HEK293 (cell line): ENCODE data around the gene LCMT1.
A peak's percentile ranks its signal among the peaks of the same experiment; 100 is the strongest.
"Not testable (repeated sequence)": the region's sequence is repeated elsewhere in the genome, so short reads cannot be mapped to it uniquely, and the experiment has no call there.

Experiments used
- CTCF ChIA-PET: fragments of 350-600 bp; formaldehyde crosslinking; extraction: SDS; loops from one replicate; lab custom pipeline; 2021; ENCODE audit warnings: antibody characterized with exemption; lab: Yijun Ruan, JAX
- POLR2A ChIA-PET: fragments of 300-600 bp; formaldehyde crosslinking; extraction: SDS; loops from one replicate; lab custom pipeline; 2020; ENCODE audit warnings: antibody characterized with exemption, inconsistent platforms; lab: Yijun Ruan, JAX
- H3K27ac ChIP-seq: fragments of 200-500 bp; sonication (Bioruptor generic); 2 replicates; pipeline ENCODE4 v1.5.1; 2014; ENCODE audit warnings: low read depth, low read length, control low read depth, inconsistent platforms; ENCODE audit errors: extremely low read depth
- H3K36me3 ChIP-seq, 2 experiments: fragments of 200-500 bp in 1 of 2; sonication (Bioruptor generic) in 1 of 2; 1 replicate in 1 of 2; 2 replicates in 1 of 2; pipeline ENCODE4 v1.5.1; 2014 to 2017; ENCODE audit warnings: inconsistent platforms in 2 of 2, low read length in 2 of 2; ENCODE audit not compliant: control insufficient read depth in 2 of 2, insufficient read depth in 1 of 2
- H3K4me1 ChIP-seq: fragments of 200-500 bp; sonication (Bioruptor generic); 2 replicates; pipeline ENCODE4 v1.5.1; 2014; ENCODE audit warnings: mild to moderate bottlenecking, low read length, inconsistent platforms; ENCODE audit not compliant: control insufficient read depth, insufficient read depth
- H3K4me3 ChIP-seq: 2 replicates; pipeline ENCODE4 v1.5.1; 2011; ENCODE audit warnings: low read depth, mild to moderate bottlenecking, control low read depth, low read length, moderate library complexity
- H3K9me3 ChIP-seq: fragments of 200-500 bp; sonication (Bioruptor generic); 2 replicates; pipeline ENCODE4 v1.5.1; 2014; ENCODE audit warnings: low read depth, low read length, inconsistent platforms; ENCODE audit not compliant: control insufficient read depth, insufficient read depth
- HOXD13 ChIP-seq: sonication (generic); formaldehyde crosslinking; IDR thresholded peaks from 2 replicates; pipeline ENCODE4 v1.8.0; 2022; ENCODE audit warnings: missing genetic modification reagents, borderline replicate concordance
- PRDM1 ChIP-seq: fragments of 450-650 bp; formaldehyde crosslinking; IDR thresholded peaks from 2 replicates; pipeline ENCODE4; 2016; ENCODE audit warnings: missing biosample characterization, missing genetic modification characterization
- PRDM10 ChIP-seq: fragments of 450-650 bp; formaldehyde crosslinking; IDR thresholded peaks from 2 replicates; pipeline ENCODE4 v1.5.1; 2016; ENCODE audit warnings: missing biosample characterization, missing genetic modification characterization
- SETDB1 ChIP-seq: IDR thresholded peaks from one replicate; pipeline ENCODE4 v1.6.1; 2017; ENCODE audit warnings: mild to moderate bottlenecking, low read length, moderate library complexity, mixed read lengths; ENCODE audit not compliant: insufficient read length
- WT1 ChIP-seq: fragments of 450-650 bp; formaldehyde crosslinking; IDR thresholded peaks from 2 replicates; pipeline ENCODE4 v1.5.1; 2016; ENCODE audit warnings: missing biosample characterization, missing genetic modification characterization
- ZBTB7A ChIP-seq: fragments of 450-650 bp; formaldehyde crosslinking; IDR thresholded peaks from 2 replicates; pipeline ENCODE4 v1.5.1; 2016; ENCODE audit warnings: low read depth, missing biosample characterization, missing genetic modification characterization
- ZNF19 ChIP-seq: fragments of 450-650 bp; formaldehyde crosslinking; IDR thresholded peaks from 2 replicates; pipeline ENCODE4; 2016; ENCODE audit warnings: missing biosample characterization, missing genetic modification characterization, low read depth
- ZNF221 ChIP-seq: fragments of 450-650 bp; formaldehyde crosslinking; IDR thresholded peaks from 2 replicates; pipeline ENCODE4 v1.5.1; 2017; ENCODE audit warnings: missing biosample characterization, missing genetic modification characterization, borderline replicate concordance
- ZNF350 ChIP-seq: fragments of 450-650 bp; formaldehyde crosslinking; IDR thresholded peaks from 2 replicates; pipeline ENCODE4 v1.5.0; 2017; ENCODE audit warnings: missing biosample characterization, mild to moderate bottlenecking, missing genetic modification characterization
- ZNF530 ChIP-seq: fragments of 450-650 bp; formaldehyde crosslinking; IDR thresholded peaks from 2 replicates; pipeline ENCODE4 v1.5.1; 2016; ENCODE audit warnings: low read depth, missing biosample characterization, missing genetic modification characterization
- ZNF555 ChIP-seq: fragments of 450-650 bp; formaldehyde crosslinking; conservative IDR thresholded peaks from 2 replicates; pipeline ENCODE4 v1.5.1; 2017; ENCODE audit warnings: missing biosample characterization, mild to moderate bottlenecking, missing genetic modification characterization, inconsistent platforms
- ZNF626 ChIP-seq: fragments of 450-650 bp; sonication (Bioruptor Pico); formaldehyde crosslinking; IDR thresholded peaks from 2 replicates; pipeline ENCODE4 v1.5.1; 2018; ENCODE audit warnings: missing biosample characterization, missing genetic modification characterization, inconsistent platforms
- ZNF677 ChIP-seq: fragments of 450-650 bp; IDR thresholded peaks from 2 replicates; pipeline ENCODE4 v1.5.0; 2018; ENCODE audit warnings: missing biosample characterization, mild to moderate bottlenecking, missing genetic modification characterization, moderate library complexity
- ZNF747 ChIP-seq: fragments of 450-650 bp; formaldehyde crosslinking; IDR thresholded peaks from 2 replicates; pipeline ENCODE4 v1.5.1; 2016; ENCODE audit warnings: missing biosample characterization, missing genetic modification characterization
- ZNF777 ChIP-seq: fragments of 450-650 bp; formaldehyde crosslinking; IDR thresholded peaks from 2 replicates; pipeline ENCODE4 v1.5.1; 2017; ENCODE audit warnings: missing biosample characterization, missing genetic modification characterization, borderline replicate concordance
- TF ChIP-seq, protein P1 (sequence below): fragments of 450-650 bp; formaldehyde crosslinking; IDR thresholded peaks from 2 replicates; pipeline ENCODE4 v1.5.1; 2017; ENCODE audit warnings: missing biosample characterization, mild to moderate bottlenecking, missing genetic modification characterization, moderate library complexity
- TF ChIP-seq, protein P2 (sequence below): fragments of 450-650 bp; formaldehyde crosslinking; IDR thresholded peaks from 2 replicates; pipeline ENCODE4 v1.5.1; 2016; ENCODE audit warnings: missing biosample characterization, missing genetic modification characterization
- TF ChIP-seq, protein P3 (sequence below): fragments of 450-650 bp; formaldehyde crosslinking; IDR thresholded peaks from 2 replicates; pipeline ENCODE4 v1.5.1; 2017; ENCODE audit warnings: missing biosample characterization, missing genetic modification characterization

LCMT1 gene

GRCh38 chr16:25177831-25178688 is 66.5 kb downstream of the LCMT1 start:
- no peak overlapping the region for H3K4me3 ChIP-seq
- no peak overlapping the region for H3K27ac ChIP-seq
- H3K9me3 ChIP-seq: no peaks in the 10 kb centered on the region
- CTCF ChIA-PET: no interaction called here
- H3K4me1 ChIP-seq: no peaks in the 10 kb centered on the region
- POLR2A ChIA-PET: no interaction called here
- TF ChIP-seq, protein P1, sequence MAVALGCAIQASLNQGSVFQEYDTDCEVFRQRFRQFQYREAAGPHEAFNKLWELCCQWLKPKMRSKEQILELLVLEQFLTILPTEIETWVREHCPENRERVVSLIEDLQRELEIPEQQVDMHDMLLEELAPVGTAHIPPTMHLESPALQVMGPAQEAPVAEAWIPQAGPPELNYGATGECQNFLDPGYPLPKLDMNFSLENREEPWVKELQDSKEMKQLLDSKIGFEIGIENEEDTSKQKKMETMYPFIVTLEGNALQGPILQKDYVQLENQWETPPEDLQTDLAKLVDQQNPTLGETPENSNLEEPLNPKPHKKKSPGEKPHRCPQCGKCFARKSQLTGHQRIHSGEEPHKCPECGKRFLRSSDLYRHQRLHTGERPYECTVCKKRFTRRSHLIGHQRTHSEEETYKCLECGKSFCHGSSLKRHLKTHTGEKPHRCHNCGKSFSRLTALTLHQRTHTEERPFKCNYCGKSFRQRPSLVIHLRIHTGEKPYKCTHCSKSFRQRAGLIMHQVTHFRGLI (tag by site-specific recombination): peak; percentile 78; the same call in 1 of the 2 replicates
- TF ChIP-seq ZNF777 (tag by site-specific recombination): no peak
- peaks cover 7 to 22% of the 10 kb centered on the region in 2 experiments for H3K36me3 ChIP-seq

- not testable (repeated sequence) for H3K9me3 ChIP-seq, H3K4me3 ChIP-seq, H3K4me1 ChIP-seq, H3K27ac ChIP-seq, H3K36me3 ChIP-seq
- ChIA-PET POLR2A (interaction anchor here (0.6 kb wide), 1 partner anchor 201 kb away, joined by 3 read pairs; no protein-coding TSS in a partner anchor), CTCF (interaction anchor here (1.1 kb wide), 1 partner anchor 44 kb away, joined by 3 read pairs; no protein-coding TSS in a partner anchor)
- TF ChIP-seq PRDM1 (tag by site-specific recombination): peak; percentile 42; the same call in 1 of the 2 replicates
Measured at GRCh38 chr16:25181236-25181635, 69.7 kb downstream of the LCMT1 start.

DNA sequence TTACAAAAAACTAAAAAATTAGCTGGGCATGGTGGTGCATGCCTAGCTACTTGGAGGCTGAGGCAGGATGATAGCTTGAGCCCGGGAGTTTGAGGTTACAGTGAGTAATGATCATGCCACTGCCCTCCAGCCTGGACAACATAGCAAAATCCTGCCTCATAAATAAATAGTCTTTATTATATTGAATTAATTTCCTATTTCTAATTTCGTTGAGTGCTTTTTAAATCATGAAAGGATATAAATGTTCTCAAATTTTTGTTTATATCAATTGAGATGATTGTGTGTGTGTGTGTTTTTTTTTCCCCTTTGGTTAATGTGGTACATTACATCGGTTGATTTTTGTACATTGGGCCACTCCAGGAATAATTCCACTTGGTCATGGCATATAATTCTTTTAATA is 73.2 kb downstream of the LCMT1 start:
- H3K27ac ChIP-seq: no peak overlapping the region
- H3K9me3 ChIP-seq: no peaks in the 10 kb centered on the region
- CTCF ChIA-PET: interaction anchor here (1.6 kb wide), 1 partner anchor 40 kb away, joined by 3 read pairs; no protein-coding TSS in a partner anchor
- no peak overlapping the region for H3K4me3 ChIP-seq
- H3K36me3 ChIP-seq: no peaks in the 10 kb centered on the region
- POLR2A ChIA-PET: no interaction called here
- H3K4me1 ChIP-seq: no peaks in the 10 kb centered on the region
- no peak for TF ChIP-seq HOXD13 (CRISPR knock-in tag)
- no peak for TF ChIP-seq ZBTB7A (tag by site-specific recombination)
- no peak for TF ChIP-seq ZNF530 (tag by site-specific recombination)
- TF ChIP-seq ZNF19 (tag by site-specific recombination): no peak
- TF ChIP-seq ZNF677 (tag by site-specific recombination): no peak
- no peak for TF ChIP-seq WT1 (tag by site-specific recombination)
- no peak for TF ChIP-seq ZNF747 (tag by site-specific recombination)
- TF ChIP-seq ZNF626 (tag by site-specific recombination): no peak
- no peak for TF ChIP-seq ZNF350 (tag by site-specific recombination)
- TF ChIP-seq PRDM10 (tag by site-specific recombination): no peak
- TF ChIP-seq, protein P2, sequence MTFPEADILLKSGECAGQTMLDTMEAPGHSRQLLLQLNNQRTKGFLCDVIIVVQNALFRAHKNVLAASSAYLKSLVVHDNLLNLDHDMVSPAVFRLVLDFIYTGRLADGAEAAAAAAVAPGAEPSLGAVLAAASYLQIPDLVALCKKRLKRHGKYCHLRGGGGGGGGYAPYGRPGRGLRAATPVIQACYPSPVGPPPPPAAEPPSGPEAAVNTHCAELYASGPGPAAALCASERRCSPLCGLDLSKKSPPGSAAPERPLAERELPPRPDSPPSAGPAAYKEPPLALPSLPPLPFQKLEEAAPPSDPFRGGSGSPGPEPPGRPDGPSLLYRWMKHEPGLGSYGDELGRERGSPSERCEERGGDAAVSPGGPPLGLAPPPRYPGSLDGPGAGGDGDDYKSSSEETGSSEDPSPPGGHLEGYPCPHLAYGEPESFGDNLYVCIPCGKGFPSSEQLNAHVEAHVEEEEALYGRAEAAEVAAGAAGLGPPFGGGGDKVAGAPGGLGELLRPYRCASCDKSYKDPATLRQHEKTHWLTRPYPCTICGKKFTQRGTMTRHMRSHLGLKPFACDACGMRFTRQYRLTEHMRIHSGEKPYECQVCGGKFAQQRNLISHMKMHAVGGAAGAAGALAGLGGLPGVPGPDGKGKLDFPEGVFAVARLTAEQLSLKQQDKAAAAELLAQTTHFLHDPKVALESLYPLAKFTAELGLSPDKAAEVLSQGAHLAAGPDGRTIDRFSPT (tag by site-specific recombination): no peak
- no peak for TF ChIP-seq SETDB1
- no peak for TF ChIP-seq ZNF221 (tag by site-specific recombination)
- no peak for TF ChIP-seq ZNF555 (tag by site-specific recombination)
- TF ChIP-seq, protein P3, sequence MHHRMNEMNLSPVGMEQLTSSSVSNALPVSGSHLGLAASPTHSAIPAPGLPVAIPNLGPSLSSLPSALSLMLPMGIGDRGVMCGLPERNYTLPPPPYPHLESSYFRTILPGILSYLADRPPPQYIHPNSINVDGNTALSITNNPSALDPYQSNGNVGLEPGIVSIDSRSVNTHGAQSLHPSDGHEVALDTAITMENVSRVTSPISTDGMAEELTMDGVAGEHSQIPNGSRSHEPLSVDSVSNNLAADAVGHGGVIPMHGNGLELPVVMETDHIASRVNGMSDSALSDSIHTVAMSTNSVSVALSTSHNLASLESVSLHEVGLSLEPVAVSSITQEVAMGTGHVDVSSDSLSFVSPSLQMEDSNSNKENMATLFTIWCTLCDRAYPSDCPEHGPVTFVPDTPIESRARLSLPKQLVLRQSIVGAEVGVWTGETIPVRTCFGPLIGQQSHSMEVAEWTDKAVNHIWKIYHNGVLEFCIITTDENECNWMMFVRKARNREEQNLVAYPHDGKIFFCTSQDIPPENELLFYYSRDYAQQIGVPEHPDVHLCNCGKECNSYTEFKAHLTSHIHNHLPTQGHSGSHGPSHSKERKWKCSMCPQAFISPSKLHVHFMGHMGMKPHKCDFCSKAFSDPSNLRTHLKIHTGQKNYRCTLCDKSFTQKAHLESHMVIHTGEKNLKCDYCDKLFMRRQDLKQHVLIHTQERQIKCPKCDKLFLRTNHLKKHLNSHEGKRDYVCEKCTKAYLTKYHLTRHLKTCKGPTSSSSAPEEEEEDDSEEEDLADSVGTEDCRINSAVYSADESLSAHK (tag by site-specific recombination): no peak
